GM12872 (cell line): ENCODE results near the gene A2M.

Source experiments
- TF ChIP-seq, protein P1 (sequence below): IDR thresholded peaks from 3 replicates; pipeline ENCODE4 v1.5.1; 2011; ENCODE audit warnings: low read depth, mild to moderate bottlenecking, low read length, moderate library complexity; ENCODE audit not compliant: insufficient read depth

Gene A2M

DNA sequence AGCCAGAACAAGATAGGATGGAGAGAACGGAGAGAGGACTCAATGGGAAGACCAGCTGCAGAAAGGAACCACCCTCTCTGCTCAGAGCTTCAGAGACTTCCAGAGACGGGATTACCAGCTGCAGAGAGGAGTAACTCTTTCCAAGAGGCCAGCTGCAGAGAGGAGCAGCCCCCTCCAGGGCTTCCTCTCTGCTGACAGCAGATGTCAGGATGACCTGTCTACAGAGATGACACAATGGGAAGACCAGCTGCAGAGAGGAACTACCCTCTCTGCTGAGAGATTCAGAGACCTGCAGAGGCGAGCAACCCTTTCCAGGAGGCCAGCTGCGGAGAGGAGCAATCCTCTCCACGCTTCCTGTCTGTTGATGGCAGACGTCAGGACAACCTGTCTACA is 64.6 kb downstream of the A2M start:
- TF ChIP-seq, protein P1, sequence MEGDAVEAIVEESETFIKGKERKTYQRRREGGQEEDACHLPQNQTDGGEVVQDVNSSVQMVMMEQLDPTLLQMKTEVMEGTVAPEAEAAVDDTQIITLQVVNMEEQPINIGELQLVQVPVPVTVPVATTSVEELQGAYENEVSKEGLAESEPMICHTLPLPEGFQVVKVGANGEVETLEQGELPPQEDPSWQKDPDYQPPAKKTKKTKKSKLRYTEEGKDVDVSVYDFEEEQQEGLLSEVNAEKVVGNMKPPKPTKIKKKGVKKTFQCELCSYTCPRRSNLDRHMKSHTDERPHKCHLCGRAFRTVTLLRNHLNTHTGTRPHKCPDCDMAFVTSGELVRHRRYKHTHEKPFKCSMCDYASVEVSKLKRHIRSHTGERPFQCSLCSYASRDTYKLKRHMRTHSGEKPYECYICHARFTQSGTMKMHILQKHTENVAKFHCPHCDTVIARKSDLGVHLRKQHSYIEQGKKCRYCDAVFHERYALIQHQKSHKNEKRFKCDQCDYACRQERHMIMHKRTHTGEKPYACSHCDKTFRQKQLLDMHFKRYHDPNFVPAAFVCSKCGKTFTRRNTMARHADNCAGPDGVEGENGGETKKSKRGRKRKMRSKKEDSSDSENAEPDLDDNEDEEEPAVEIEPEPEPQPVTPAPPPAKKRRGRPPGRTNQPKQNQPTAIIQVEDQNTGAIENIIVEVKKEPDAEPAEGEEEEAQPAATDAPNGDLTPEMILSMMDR: no peak

DNA sequence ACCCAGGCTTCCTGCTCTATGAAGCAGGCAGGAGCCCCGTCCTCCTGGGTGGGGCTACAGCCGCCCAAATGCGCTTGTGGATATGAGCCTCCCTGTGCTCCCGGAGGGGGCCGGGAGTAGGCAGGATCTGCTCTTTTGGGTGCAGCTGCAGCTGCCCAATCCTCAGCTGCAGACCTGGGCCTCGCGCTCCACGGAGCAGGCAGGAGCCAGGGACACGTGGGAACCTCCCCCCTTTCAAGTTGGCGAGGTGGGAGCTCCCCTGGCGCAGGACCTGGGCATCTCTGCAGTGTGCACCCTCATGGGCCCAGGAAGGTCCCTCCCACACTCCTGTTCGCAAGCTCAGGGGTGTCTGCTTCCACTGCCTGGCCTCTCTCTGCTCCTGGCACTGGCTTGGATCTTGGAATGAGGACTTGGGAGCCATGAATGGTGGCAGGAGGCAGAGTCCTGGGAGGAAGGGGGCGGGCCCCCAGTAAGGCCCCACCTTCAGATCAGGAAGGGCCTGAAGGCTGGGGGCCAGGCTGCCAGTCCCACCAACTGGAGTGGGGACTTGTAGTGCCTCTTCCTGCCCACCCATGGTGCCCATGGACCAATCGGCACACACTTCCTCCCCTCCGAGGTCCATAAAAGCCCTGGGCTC is 65.1 kb downstream of the A2M start:
- TF ChIP-seq, protein P1: no peak

DNA sequence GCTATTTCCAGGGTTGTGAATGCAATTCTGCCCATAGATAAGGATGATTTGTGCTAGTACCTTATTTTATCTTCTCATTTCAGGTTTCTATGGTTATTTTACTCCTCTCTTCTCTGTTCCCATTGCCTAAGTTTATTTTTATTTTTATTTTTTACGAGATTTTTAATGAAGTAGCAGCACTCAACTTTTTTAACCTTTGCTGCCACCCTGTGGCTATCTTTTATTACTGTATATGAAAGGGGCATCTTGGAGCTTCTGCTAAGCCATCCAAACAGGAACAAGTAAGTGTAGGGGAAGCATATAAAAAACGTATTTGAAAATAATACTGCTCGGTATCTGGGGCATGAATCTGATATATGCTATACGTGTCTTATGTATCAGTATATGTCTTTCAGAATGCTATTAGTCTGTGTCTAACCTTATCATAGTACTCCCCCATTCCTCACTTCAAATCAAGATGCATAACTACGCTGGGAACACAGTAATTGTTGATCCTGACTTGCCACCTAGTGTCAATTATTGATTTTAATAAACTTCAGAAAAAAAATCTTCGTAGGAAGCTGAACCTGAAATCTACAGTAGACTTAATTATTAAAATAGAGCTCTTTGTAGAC is 66.1 kb downstream of the A2M start:
- TF ChIP-seq, protein P1: peak; percentile 39; the same call in 2 of the 3 replicates

DNA sequence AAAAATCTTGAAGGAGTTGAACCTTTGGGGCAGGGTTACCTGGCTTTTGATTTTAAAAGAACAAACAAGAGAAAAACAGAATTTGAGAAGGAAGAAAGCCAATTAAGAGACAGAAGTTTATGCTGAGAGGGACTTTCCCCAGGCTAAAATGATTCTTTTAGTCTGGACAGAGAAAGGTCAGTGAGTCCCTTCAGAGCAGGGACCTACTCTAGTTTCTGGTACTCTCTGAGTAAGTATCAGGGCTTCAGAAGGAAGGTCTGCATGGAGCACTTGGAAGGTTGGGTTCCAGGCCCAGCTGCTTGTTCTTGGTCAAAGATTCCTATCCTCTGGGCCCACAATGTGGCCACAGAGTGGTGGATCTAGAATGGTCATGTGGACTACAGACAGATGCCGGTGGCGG is 66.8 kb downstream of the A2M start:
- TF ChIP-seq, protein P1: no peak

DNA sequence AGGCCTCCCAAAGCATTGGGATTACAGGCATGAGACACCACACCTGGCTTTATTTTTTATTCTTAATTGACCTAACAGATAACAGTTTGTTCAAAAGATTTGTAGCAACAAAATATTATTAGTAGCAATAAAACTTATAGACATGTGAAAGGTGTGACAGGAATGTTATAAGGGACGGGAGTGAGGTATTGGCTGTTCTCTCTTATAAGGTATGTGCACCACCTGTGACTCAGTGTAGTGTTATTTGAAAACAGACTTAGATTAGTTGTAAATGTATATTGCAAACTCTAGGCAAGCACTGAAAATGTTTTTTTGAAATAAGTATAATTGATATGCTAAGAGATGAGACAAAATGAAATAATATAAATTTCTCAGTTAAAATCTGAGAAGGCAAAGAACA is 68.6 kb downstream of the A2M start:
- TF ChIP-seq, protein P1: no peak

DNA sequence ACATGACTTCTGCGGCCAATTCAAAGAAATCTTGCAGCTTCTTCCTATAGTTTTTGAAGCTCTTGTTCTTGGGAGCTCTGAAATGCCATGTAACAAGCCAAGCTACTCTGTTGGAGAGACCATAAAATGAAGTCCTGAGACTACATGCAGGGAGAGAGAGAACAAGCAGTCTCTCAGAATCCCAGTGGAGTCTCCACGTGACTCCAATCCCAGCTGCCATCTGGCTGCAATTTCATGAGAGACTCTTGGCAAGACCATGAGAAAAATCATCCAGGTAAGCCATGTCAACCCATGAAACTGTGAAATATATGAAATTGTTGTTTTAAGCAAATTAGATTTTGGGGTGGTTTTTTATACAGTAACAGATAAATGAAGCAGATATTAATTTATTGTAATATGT is 72.0 kb downstream of the A2M start:
- TF ChIP-seq, protein P1: no peak

DNA sequence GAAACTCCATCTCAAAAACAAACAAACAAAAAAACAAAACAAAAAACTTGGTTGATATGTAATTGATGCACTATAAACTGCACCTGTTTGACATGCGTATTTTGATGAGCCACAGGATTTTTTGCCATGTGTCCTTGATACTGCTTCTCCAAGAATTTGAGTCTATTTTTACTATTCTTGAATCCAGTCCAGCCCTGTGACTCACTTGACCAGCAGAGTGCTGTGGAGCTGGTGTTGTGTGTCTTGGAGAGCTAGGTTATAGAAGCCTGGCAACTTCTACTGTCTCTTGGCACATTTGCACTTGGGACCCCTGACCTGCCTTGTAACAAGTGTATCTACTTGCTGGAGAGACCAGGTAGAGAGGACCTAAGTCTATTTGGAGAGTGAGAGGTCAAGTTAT is 74.4 kb downstream of the A2M start:
- TF ChIP-seq, protein P1: no peak
